Panc1 (cell line): ENCODE measurements around the gene MINAR2.

ENCODE experiments used
- CTCF ChIP-seq: fragments of 450-650 bp; IDR thresholded peaks from 2 replicates; pipeline ENCODE4 v1.5.1; 2017; ENCODE audit warnings: mild to moderate bottlenecking
- POLR2AphosphoS5 ChIP-seq: IDR thresholded peaks from 2 replicates; pipeline ENCODE4 v1.6.1; 2012; ENCODE audit warnings: mild to moderate bottlenecking, low read depth, low read length, moderate library complexity
- SIN3A ChIP-seq: IDR thresholded peaks from 2 replicates; pipeline ENCODE4 v1.6.1; 2012; ENCODE audit warnings: low read depth, mild to moderate bottlenecking, low read length, moderate library complexity, borderline replicate concordance; ENCODE audit not compliant: insufficient read depth

- no peak for TF ChIP-seq CTCF
- TF ChIP-seq POLR2AphosphoS5, result no peak
- TF ChIP-seq SIN3A, result no peak
These were observed 49.2 kb upstream of the MINAR2 start for GRCh38 chr5:129698661-129699060.
